HG03045 (cell line): ENCODE data around the gene SYT12.

ENCODE experiments used
- ATAC-seq: cut with Tn5 transposase; IDR thresholded peaks from one replicate; pipeline ENCODE4 v1.9.1; 2021; ENCODE audit warnings: mild to moderate bottlenecking, moderate library complexity; ENCODE audit not compliant: unreplicated experiment

SYT12 gene

GRCh38 chr11:67027943-67028542 lies 5.1 kb downstream of the SYT12 start:
- no peak for ATAC-seq

GRCh38 chr11:67029146-67029545 lies 6.2 kb downstream of the SYT12 start:
- ATAC-seq: no peak

GRCh38 chr11:67030976-67031375 lies 8.0 kb downstream of the SYT12 start:
- no peak for ATAC-seq

GRCh38 chr11:67031791-67032561 lies 9.0 kb downstream of the SYT12 start:
- no peak for ATAC-seq

GRCh38 chr11:67032830-67033551 lies 10.1 kb downstream of the SYT12 start:
- ATAC-seq: no peak

GRCh38 chr11:67033661-67034166 lies 10.8 kb downstream of the SYT12 start:
- ATAC-seq: no peak

GRCh38 chr11:67034350-67034749 lies 11.4 kb downstream of the SYT12 start:
- no peak for ATAC-seq

GRCh38 chr11:67040147-67040546 lies 17.2 kb downstream of the SYT12 start:
- no peak for ATAC-seq

- no peak for ATAC-seq
Observed at GRCh38 chr11:67041602-67042001, 18.7 kb downstream of the SYT12 start.

GRCh38 chr11:67043572-67044349 lies 20.8 kb downstream of the SYT12 start:
- no peak for ATAC-seq

- no peak for ATAC-seq
Observed at GRCh38 chr11:67044496-67044895, 21.6 kb downstream of the SYT12 start.

- ATAC-seq: no peak
Observed at GRCh38 chr11:67045314-67045713, 22.4 kb downstream of the SYT12 start.

GRCh38 chr11:67048515-67049130 lies 25.7 kb downstream of the SYT12 start:
- no peak for ATAC-seq

GRCh38 chr11:67050139-67050538 lies 27.2 kb downstream of the SYT12 start:
- ATAC-seq: no peak

- ATAC-seq: no peak
Observed at GRCh38 chr11:67051180-67051893, 28.4 kb downstream of the SYT12 start.

GRCh38 chr11:67051945-67052488 lies 29.1 kb downstream of the SYT12 start:
- ATAC-seq: no peak

- no peak for ATAC-seq
Observed at GRCh38 chr11:67052891-67053290, 30.0 kb downstream of the SYT12 start.

GRCh38 chr11:67053896-67054329 lies 31.0 kb downstream of the SYT12 start:
- ATAC-seq: no peak

- no peak for ATAC-seq
Observed at GRCh38 chr11:67054346-67054835, 31.5 kb downstream of the SYT12 start.
